Measurements from ENCODE around the gene HPS5.
"Not testable (repeated sequence)": the region's sequence is repeated elsewhere in the genome, so short reads cannot be mapped to it uniquely, and the experiment has no call there.

Gene HPS5

DNA sequence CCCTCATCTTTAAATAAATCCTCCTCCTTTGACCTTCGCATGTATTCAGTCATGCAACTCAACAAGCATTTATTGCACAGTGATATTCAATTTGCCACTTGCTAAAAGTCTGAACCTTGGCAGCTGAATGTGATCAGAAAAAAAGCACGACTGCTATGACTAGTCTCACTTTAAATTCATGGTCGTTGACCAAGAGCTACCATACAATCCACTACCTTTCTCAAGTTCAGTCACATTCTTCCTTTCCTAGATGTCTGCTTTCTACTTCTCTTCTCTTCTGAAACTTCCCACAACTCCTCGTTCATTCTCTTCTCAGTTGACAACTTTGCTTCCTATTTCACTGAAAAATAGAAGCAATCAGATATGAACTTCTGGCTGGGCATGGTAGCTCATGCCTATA is 57.9 kb downstream of the HPS5 start:
- no peaks in the 10 kb centered on the region for H3K27me3 ChIP-seq (ENCODE audit: control insufficient read depth, insufficient read depth, low read length)
- no peak overlapping the region for H3K27ac ChIP-seq (ENCODE audit: low read depth, low read length)
- no peak overlapping the region for H3K9ac ChIP-seq (ENCODE audit: low read length)
- H3K36me3 ChIP-seq (ENCODE audit: control insufficient read depth, insufficient read depth, low read length) = no peaks in the 10 kb centered on the region
- no peaks in the 10 kb centered on the region for H3K4me1 ChIP-seq (ENCODE audit: control insufficient read depth, insufficient read depth, low read length)
- H3K4me3 ChIP-seq (ENCODE audit: low read length) = no peak overlapping the region

GRCh38 chr11:18262681-18263350 is 59.1 kb downstream of the HPS5 start:
- H3K9ac ChIP-seq (ENCODE audit: low read length); H3K36me3 ChIP-seq (ENCODE audit: control insufficient read depth, insufficient read depth, low read length); H3K27me3 ChIP-seq (ENCODE audit: control insufficient read depth, insufficient read depth, low read length); H3K27ac ChIP-seq (ENCODE audit: low read depth, low read length); H3K4me1 ChIP-seq (ENCODE audit: control insufficient read depth, insufficient read depth, low read length); H3K4me3 ChIP-seq (ENCODE audit: low read length): not testable (repeated sequence)

DNA sequence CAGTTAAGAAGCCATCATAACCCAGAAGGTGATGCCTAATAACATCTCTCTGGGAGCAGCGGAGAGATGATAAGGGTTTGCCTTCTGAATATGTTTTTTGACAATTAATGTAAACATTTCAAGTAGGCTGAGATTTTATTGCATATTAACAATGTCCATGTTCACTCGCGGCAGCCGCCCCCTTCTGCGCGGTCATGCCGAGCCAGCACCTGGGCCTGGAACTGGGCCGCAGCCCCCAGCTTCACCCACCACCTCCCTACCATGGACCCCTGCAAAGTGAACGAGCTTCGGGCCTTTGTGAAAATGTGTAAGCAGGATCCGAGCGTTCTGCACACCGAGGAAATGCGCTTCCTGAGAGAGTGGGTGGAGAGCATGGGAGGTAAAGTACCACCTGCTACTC is 60.2 kb downstream of the HPS5 start:
- no peak overlapping the region for H3K27ac ChIP-seq (ENCODE audit: low read depth, low read length)
- H3K4me3 ChIP-seq (ENCODE audit: low read length) = no peak overlapping the region
- no peak overlapping the region for H3K9ac ChIP-seq (ENCODE audit: low read length)
- H3K36me3 ChIP-seq (ENCODE audit: control insufficient read depth, insufficient read depth, low read length) = no peaks in the 10 kb centered on the region
- H3K27me3 ChIP-seq (ENCODE audit: control insufficient read depth, insufficient read depth, low read length) = no peaks in the 10 kb centered on the region
- H3K4me1 ChIP-seq (ENCODE audit: control insufficient read depth, insufficient read depth, low read length) = no peaks in the 10 kb centered on the region

DNA sequence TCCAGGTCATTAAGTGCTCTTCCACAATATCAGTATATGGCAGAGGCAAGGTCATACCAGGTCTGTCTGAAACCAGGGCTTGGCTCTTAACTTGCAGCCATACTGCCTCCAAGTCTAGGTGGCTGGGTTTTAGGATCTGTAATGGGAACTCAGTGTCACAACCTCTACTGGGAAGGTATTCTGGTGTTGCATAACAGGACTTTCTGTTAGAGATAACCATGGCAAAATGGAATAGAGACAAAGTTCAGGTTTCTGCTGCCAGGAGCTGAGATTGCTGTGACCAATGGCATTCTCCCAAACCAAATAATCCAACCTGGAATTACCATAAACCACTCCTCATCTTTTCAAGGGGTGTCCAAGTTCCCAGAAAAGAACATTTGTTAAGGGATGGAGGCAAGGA is 62.7 kb downstream of the HPS5 start:
- H3K36me3 ChIP-seq (ENCODE audit: control insufficient read depth, insufficient read depth, low read length) = no peaks in the 10 kb centered on the region
- H3K4me3 ChIP-seq (ENCODE audit: low read length) = no peak overlapping the region
- no peak overlapping the region for H3K9ac ChIP-seq (ENCODE audit: low read length)
- H3K27me3 ChIP-seq (ENCODE audit: control insufficient read depth, insufficient read depth, low read length) = no peaks in the 10 kb centered on the region
- H3K27ac ChIP-seq (ENCODE audit: low read depth, low read length) = no peak overlapping the region
- H3K4me1 ChIP-seq (ENCODE audit: control insufficient read depth, insufficient read depth, low read length) = no peaks in the 10 kb centered on the region

- H3K4me1 ChIP-seq (ENCODE audit: control insufficient read depth, insufficient read depth, low read length) = no peaks in the 10 kb centered on the region
- H3K36me3 ChIP-seq (ENCODE audit: control insufficient read depth, insufficient read depth, low read length) = no peaks in the 10 kb centered on the region
- no peak overlapping the region for H3K9ac ChIP-seq (ENCODE audit: low read length)
- H3K27me3 ChIP-seq (ENCODE audit: control insufficient read depth, insufficient read depth, low read length) = no peaks in the 10 kb centered on the region
- no peak overlapping the region for H3K27ac ChIP-seq (ENCODE audit: low read depth, low read length)
- no peak overlapping the region for H3K4me3 ChIP-seq (ENCODE audit: low read length)
These were observed 67.1 kb downstream of the HPS5 start for GRCh38 chr11:18254781-18255361.

- Histone ChIP-seq H3K27me3 (ENCODE audit: control insufficient read depth, insufficient read depth, low read length) (no peaks in the 10 kb centered on the region), H3K4me3 (ENCODE audit: low read length) (no peak overlapping the region), H3K4me1 (ENCODE audit: control insufficient read depth, insufficient read depth, low read length) (no peaks in the 10 kb centered on the region), H3K27ac (ENCODE audit: low read depth, low read length) (no peak overlapping the region), H3K9ac (ENCODE audit: low read length) (no peak overlapping the region), H3K36me3 (ENCODE audit: control insufficient read depth, insufficient read depth, low read length) (no peaks in the 10 kb centered on the region)
These were observed 68.1 kb downstream of the HPS5 start for GRCh38 chr11:18253778-18254338.

DNA sequence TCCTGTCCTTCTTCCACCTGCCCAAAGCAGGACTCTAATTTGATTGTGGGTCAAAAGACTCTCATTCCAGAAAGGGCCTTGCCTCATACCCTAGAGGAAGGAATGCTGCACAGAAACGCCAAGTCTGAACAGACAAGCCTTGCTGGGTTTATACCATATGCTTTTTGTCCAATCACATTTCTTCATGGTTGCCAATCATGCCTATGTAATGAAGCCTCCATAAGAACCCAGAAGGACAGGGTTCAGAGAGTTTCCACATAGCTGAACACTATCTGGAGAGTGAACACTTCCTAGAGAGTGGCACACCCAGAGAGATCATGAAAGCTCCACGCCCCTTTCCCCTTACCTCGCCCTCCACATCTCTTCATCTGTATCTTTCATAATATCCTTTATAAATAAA is 68.7 kb downstream of the HPS5 start:
- Histone ChIP-seq H3K27ac (ENCODE audit: low read depth, low read length) (no peak overlapping the region), H3K4me1 (ENCODE audit: control insufficient read depth, insufficient read depth, low read length) (no peaks in the 10 kb centered on the region)

DNA sequence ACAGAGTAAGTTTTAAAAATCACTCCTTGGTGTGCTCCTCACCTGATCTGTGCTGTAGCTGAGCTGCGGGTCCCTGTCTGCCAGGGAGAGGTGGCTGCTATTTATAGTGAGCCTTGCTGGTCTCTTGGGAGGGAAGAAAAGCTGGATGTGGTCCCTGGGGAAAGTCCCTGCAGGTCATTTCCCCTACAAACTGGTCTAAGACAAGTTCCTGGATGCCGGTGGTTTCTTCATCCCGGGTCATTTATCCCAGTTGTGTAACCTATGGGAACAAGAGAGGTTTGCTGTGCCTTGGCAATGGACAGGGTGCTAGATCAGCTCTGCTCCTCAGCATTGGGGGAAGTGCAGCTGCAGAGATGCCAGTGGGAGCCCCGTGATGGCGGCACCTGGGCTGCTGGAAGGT is 73.4 kb downstream of the HPS5 start, which contains the start of gene SAA2:
Gene SAA2 (minus strand): TSS at position 108 of the 400 bp plus-strand sequence. CDS start 657 bp downstream, outside the sequence.
- Histone ChIP-seq H3K9ac (ENCODE audit: low read length) (no peak within 1 kb of the TSS), H3K4me1 (ENCODE audit: control insufficient read depth, insufficient read depth, low read length) (no peaks in the 10 kb centered on the region), H3K36me3 (ENCODE audit: control insufficient read depth, insufficient read depth, low read length) (no peaks in the 10 kb centered on the region), H3K27me3 (ENCODE audit: control insufficient read depth, insufficient read depth, low read length) (no peaks in the 10 kb centered on the region), H3K4me3 (ENCODE audit: low read length) (no peak within 1 kb of the TSS), H3K27ac (ENCODE audit: low read depth, low read length) (no peak within 1 kb of the TSS)

More for the DNA sequence above, 68.7 kb downstream of the HPS5 start:
- no peaks in the 10 kb centered on the region for H3K27me3 ChIP-seq (ENCODE audit: control insufficient read depth, insufficient read depth, low read length)
- no peak overlapping the region for H3K4me3 ChIP-seq (ENCODE audit: low read length)
- no peak overlapping the region for H3K9ac ChIP-seq (ENCODE audit: low read length)
- H3K36me3 ChIP-seq (ENCODE audit: control insufficient read depth, insufficient read depth, low read length) = no peaks in the 10 kb centered on the region

DNA sequence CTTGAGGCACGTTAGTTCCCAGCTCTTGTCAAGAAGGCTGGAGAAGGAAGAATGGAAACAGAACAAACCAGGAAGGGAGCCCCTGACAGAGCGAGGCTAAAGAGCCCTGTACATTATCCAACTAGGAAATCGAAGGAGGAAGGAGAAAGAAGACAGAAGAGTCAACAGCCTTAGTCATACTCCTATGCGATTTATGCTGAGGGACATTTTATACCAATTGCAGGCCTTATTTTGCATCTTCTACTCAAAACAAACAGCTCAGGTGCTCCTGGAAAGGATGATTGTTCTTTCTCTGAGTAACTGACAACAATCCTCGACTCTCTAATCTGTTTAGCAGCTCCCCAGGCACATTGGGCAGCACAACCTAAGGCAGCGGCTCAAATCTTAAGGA is 74.8 kb downstream of the HPS5 start:
- H3K4me1 ChIP-seq (ENCODE audit: control insufficient read depth, insufficient read depth, low read length); H3K36me3 ChIP-seq (ENCODE audit: control insufficient read depth, insufficient read depth, low read length); H3K9ac ChIP-seq (ENCODE audit: low read length); H3K4me3 ChIP-seq (ENCODE audit: low read length); H3K27me3 ChIP-seq (ENCODE audit: control insufficient read depth, insufficient read depth, low read length); H3K27ac ChIP-seq (ENCODE audit: low read depth, low read length): not testable (repeated sequence)

DNA sequence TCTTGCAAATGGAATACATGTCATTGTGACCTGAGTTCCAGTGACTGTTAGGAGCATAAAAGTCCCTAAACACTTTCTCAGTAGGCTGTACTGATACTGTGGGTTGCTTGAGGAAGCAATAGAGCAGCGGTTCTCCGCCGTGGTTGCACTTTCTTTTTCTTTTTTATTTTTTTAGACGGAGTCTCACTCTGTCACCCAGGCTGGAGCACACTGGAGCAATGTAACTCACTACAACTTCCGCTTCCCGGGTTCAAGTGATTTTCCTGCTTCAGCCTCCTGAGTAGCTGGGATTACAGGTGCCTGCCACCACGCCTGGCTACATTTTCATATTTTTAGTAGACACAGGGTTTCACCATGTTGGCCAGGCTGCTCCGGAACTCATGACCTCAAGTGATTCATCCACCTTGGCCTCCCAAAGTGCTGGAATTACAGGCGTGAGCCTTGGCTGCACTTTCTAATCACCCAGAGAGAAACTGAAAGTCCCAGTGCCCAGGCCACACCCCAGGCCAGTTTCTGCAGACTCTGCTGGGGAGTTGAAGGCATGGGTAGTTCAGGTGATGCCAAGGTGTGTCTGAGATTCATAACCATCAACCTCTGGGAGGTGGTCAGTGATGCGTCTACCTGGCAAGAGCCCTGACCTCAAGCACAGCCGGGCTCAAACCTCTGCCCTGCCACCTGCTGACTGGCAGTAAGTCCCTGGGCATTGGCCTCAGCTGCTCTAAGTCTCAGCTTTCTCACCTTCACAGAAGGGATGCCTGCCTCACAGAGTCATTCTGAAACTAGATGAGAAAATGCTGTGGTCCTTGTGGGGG is 75.4 kb downstream of the HPS5 start:
- H3K4me3 ChIP-seq (ENCODE audit: low read length); H3K27me3 ChIP-seq (ENCODE audit: control insufficient read depth, insufficient read depth, low read length); H3K4me1 ChIP-seq (ENCODE audit: control insufficient read depth, insufficient read depth, low read length); H3K9ac ChIP-seq (ENCODE audit: low read length); H3K36me3 ChIP-seq (ENCODE audit: control insufficient read depth, insufficient read depth, low read length); H3K27ac ChIP-seq (ENCODE audit: low read depth, low read length): not testable (repeated sequence)

DNA sequence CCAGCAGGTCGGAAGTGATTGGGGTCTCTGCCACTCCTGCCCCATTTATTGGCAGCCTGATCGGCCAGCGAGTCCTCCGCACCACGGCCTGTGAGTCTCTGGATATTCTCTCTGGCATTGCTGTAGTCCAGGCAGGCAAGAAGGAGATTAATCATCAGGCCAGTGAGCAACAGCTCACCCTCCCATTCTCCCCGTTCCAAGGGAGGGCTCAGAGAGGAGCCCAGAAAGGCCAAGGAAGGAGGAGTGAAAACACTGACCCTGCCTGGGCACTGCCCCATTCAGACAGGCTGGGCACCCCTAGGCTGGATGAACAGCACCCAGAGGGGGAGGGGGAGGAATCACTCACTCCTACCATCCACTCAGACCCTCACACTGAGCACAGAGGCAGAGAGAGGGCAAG is 76.5 kb downstream of the HPS5 start:
- no peak overlapping the region for H3K27ac ChIP-seq (ENCODE audit: low read depth, low read length)
- H3K4me1 ChIP-seq (ENCODE audit: control insufficient read depth, insufficient read depth, low read length) = no peaks in the 10 kb centered on the region
- no peak overlapping the region for H3K4me3 ChIP-seq (ENCODE audit: low read length)
- H3K9ac ChIP-seq (ENCODE audit: low read length) = no peak overlapping the region
- no peaks in the 10 kb centered on the region for H3K27me3 ChIP-seq (ENCODE audit: control insufficient read depth, insufficient read depth, low read length)
- H3K36me3 ChIP-seq (ENCODE audit: control insufficient read depth, insufficient read depth, low read length) = no peaks in the 10 kb centered on the region

- Histone ChIP-seq H3K9ac (ENCODE audit: low read length) (no peak overlapping the region), H3K4me1 (ENCODE audit: control insufficient read depth, insufficient read depth, low read length) (no peaks in the 10 kb centered on the region), H3K36me3 (ENCODE audit: control insufficient read depth, insufficient read depth, low read length) (no peaks in the 10 kb centered on the region), H3K27me3 (ENCODE audit: control insufficient read depth, insufficient read depth, low read length) (no peaks in the 10 kb centered on the region), H3K4me3 (ENCODE audit: low read length) (no peak overlapping the region), H3K27ac (ENCODE audit: low read depth, low read length) (no peak overlapping the region)
These were observed 78.1 kb downstream of the HPS5 start for GRCh38 chr11:18243783-18244362.
